Kidney (tissue), 14 donors: ENCODE data around the gene SARNP. TPM values are rescaled to one million over a fixed set of nuclear protein-coding genes. Genes with fewer than 3 reads are reported as not detected.
A peak's percentile ranks its signal among the peaks of the same experiment; 100 is the strongest.

ENCODE experiments used
- DNase-seq, 5 donors: peaks; one replicate each; pipeline ENCODE4 v3.0.0-alpha.2; 2013 to 2020
- FAIRE-seq: peaks from 2 replicates; lab custom pipeline; 2012; peaks lifted over from hg19 to GRCh38; lab: Jason Lieb, UNC
- H3K27ac ChIP-seq, 2 donors: one replicate each; pipeline ENCODE4 v1.7.0; 2013; ENCODE audit warnings: low read depth in 2 of 2, low read length in 2 of 2, inconsistent platforms in 1 of 2
- H3K27me3 ChIP-seq: one replicate; pipeline ENCODE4 v1.7.1; 2013; ENCODE audit warnings: low read length, inconsistent platforms; ENCODE audit not compliant: control insufficient read depth, insufficient read depth
- H3K36me3 ChIP-seq, 3 donors: one replicate each; pipeline versions ENCODE4 v1.7.0 to v1.7.1; 2013; ENCODE audit warnings: low read length in 3 of 3, control low read depth in 1 of 3, inconsistent platforms in 1 of 3; ENCODE audit not compliant: insufficient read depth in 3 of 3, control insufficient read depth in 2 of 3
- H3K4me1 ChIP-seq, 3 donors: one replicate each; pipeline versions ENCODE4 v1.7.0 to v1.7.1; 2013; ENCODE audit warnings: low read length in 3 of 3, inconsistent platforms in 1 of 3, low read depth in 1 of 3; ENCODE audit not compliant: control insufficient read depth in 2 of 3, insufficient read depth in 2 of 3
- H3K4me3 ChIP-seq, 3 donors: one replicate each; pipeline versions ENCODE4 v1.7.0 to v1.8.1; 2013; ENCODE audit warnings: low read length in 3 of 3, control low read depth in 1 of 3, inconsistent platforms in 1 of 3
- H3K9ac ChIP-seq, 3 donors: one replicate each; pipeline versions ENCODE4 v1.7.0 to v1.7.1; 2013; ENCODE audit warnings: low read length in 3 of 3, control low read depth in 1 of 3, inconsistent platforms in 1 of 3
- H3K9me3 ChIP-seq, 3 donors: one replicate each; pipeline versions ENCODE4 v1.7.0 to v1.7.1; 2013; ENCODE audit warnings: low read length in 3 of 3, control low read depth in 1 of 3, inconsistent platforms in 1 of 3; ENCODE audit not compliant: control insufficient read depth in 2 of 3, insufficient read depth in 1 of 3
- intact Hi-C: fragments of 100-400 bp; cut with DNase I; formaldehyde crosslinking; loops from one replicate; pipeline ENCODE4 v1.11.1; 2022
- polyA plus RNA-seq: library from polyadenylated mRNA; stranded (reverse); fragments of 350-450 nt; fragmentation: Illumina TruSeq; extraction: RNeasy Lipid Tissue Mini Kit (QIAGEN cat#74804); gene quantifications from one replicate; pipeline ENCODE4 v1.2.3, GENCODE V29; 2014; ENCODE audit warnings: low read depth, low replicate concordance; ENCODE audit not compliant: insufficient read depth
- total RNA-seq: library from RNA; stranded (reverse); fragmentation: NEBNext Ultra II Directional; extraction: Animal tissue kit (Norgen Biotek cat#: 25700); gene quantifications from one replicate; pipeline ENCODE4 v1.2.1, GENCODE V29; 2021
- TF ChIP-seq, protein P1 (sequence below): IDR thresholded peaks from 3 replicates; pipeline ENCODE4 v1.5.1; 2012; ENCODE audit warnings: mild to moderate bottlenecking, moderate library complexity, borderline replicate concordance; ENCODE audit not compliant: insufficient read depth; ENCODE audit errors: extremely low read depth
- donor health status: control.
- donor health status: control.
- donor health status: control.
- donor health status: control.
- donor health status: control.
- donor health status: DM: yes; HTN: yes; CAD: no.
- donor health status: Normal renal cell carcinoma (clear cell type).

Gene SARNP
- total and polyA plus RNA-seq, 2 donors from 2014 or later = 51.1 to 109 TPM

DNA sequence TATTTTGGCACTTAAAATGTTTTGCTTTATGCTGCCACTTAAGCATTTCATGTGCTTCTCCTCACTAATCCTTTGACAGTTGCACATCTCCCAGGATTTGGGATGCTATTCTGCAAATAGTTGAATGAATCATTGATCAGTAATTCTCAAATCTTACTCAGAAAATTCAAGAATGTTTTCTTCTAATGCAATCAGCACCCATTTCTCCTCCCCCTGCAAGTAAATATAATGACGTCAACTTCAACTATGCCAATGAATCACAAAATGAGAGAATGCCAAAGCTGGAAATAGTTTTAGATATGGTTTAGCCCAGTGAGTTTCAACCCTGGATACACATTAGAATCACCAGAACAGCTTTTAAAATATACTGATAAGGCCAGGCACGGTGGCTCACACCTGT lies 103.8 kb downstream of the SARNP start:
- TF ChIP-seq, protein P1, sequence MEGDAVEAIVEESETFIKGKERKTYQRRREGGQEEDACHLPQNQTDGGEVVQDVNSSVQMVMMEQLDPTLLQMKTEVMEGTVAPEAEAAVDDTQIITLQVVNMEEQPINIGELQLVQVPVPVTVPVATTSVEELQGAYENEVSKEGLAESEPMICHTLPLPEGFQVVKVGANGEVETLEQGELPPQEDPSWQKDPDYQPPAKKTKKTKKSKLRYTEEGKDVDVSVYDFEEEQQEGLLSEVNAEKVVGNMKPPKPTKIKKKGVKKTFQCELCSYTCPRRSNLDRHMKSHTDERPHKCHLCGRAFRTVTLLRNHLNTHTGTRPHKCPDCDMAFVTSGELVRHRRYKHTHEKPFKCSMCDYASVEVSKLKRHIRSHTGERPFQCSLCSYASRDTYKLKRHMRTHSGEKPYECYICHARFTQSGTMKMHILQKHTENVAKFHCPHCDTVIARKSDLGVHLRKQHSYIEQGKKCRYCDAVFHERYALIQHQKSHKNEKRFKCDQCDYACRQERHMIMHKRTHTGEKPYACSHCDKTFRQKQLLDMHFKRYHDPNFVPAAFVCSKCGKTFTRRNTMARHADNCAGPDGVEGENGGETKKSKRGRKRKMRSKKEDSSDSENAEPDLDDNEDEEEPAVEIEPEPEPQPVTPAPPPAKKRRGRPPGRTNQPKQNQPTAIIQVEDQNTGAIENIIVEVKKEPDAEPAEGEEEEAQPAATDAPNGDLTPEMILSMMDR = no peak
- Histone ChIP-seq H3K27me3 (no peaks in the 10 kb centered on the region), H3K9me3 (no peaks in the 10 kb centered on the region), H3K27ac (no peak overlapping the region), H3K9ac (no peak overlapping the region), H3K4me3 (no peak overlapping the region), H3K36me3 (no peaks in the 10 kb centered on the region), H3K4me1 (peaks cover 7 to 14% (median 14%) of the 10 kb centered on the region in 3 donors)
- intact Hi-C loops = no loop called here
- DNase-seq (no peak), FAIRE-seq (no peak)

DNA sequence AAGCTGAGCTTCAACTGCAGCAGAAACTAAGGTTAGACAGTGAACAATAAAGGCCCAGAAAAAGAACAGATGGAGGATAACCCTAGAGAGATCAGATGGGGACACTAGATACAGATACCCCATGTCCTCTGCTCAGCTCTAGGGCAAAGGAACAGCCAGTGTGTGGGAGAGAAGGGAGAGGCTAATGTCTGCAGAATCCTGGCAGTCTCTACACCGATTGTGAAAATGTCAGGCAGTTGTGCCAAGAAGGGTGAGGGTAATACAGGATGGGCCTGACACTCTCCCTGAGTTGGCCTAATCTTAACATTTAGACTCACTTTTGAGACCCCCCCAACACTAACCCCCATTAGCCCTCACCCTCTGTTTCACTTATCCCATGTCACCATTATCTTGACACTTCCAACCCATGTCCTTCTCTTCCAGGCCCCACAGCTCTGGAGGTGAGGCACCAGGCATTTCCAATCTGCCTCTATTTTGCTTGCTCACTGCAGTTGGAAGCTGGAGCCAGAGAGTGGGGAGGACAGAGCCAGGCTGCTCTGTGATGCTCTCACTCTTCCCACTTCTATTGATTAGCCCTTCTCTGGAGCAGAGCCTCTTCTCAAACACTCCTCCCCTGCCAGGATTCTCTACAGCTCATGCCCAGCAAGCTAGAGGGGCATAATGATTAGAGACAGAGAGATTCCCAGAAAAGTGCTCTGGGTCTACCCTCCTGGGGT lies 104.7 kb downstream of the SARNP start:
- Histone ChIP-seq H3K9me3 (no peaks in the 10 kb centered on the region), H3K27me3 (no peaks in the 10 kb centered on the region), H3K27ac (no peak overlapping the region), H3K36me3 (no peaks in the 10 kb centered on the region), H3K4me1 (peaks cover 7 to 17% (median 11%) of the 10 kb centered on the region in 3 donors), H3K4me3 (no peak overlapping the region), H3K9ac (no peak overlapping the region)
- TF ChIP-seq, protein P1 = no peak
- FAIRE-seq = no peak
- intact Hi-C loops = no loop called here
- no peak for DNase-seq

DNA sequence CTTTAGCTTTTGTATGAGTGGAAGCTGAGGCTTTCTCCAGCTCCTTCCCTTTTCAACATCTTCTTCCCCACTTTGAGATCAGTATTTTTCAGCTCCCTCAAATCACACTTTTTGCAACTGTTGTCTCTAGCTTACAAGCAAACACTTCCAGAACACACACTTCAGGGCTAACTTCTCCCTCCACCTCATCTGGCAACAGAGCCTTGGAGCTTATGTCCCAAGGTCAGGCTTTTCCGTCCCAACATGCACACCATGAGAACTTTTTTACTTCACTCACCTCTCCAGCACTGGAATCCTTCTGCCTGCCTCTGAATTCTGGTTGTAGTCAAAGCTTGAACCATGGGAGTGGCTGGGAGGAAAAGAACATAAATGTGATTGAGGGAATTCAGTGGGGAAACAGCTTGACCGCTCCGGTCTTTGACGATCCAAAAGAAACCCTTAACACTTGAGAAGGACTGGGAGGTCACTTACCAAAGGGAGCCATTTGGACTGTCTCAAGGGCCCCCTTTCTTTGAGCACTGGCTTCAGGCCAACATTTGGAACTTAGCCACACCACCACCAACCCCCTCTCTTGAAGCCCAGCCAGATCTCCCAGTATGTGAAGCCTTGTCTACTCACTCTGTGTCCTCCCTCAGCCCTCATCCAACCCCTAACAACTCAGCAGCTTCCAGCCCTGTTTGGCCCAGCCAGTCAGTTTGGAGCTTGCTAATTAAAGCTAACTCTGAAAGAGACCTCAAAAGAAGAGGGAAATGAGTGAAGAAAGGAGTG lies 105.6 kb downstream of the SARNP start:
- intact Hi-C loops = no loop called here
- Histone ChIP-seq H3K9me3 (no peaks in the 10 kb centered on the region), H3K27ac (no peak overlapping the region), H3K27me3 (no peaks in the 10 kb centered on the region), H3K4me1 (peaks cover 4 to 11% (median 6%) of the 10 kb centered on the region in 3 donors), H3K9ac (no peak overlapping the region), H3K36me3 (no peaks in the 10 kb centered on the region), H3K4me3 (no peak overlapping the region)
- DNase-seq = peak in 3 of 5 donors; percentile 58 to 88 (median 67)
- no peak for FAIRE-seq
- TF ChIP-seq, protein P1 = no peak
